ENCODE data around the gene UBE2F. TPM values are rescaled to one million over a fixed set of nuclear protein-coding genes. Genes with fewer than 3 reads are reported as not detected.
A peak's percentile ranks its signal among the peaks of the same experiment; 100 is the strongest.

Gene UBE2F
- total and polyA plus RNA-seq, 2 of the 13 experiments (the other 11 are each of a cell fraction or from before 2014, with no cell fraction given), result 35.4 to 73.1 TPM

DNA sequence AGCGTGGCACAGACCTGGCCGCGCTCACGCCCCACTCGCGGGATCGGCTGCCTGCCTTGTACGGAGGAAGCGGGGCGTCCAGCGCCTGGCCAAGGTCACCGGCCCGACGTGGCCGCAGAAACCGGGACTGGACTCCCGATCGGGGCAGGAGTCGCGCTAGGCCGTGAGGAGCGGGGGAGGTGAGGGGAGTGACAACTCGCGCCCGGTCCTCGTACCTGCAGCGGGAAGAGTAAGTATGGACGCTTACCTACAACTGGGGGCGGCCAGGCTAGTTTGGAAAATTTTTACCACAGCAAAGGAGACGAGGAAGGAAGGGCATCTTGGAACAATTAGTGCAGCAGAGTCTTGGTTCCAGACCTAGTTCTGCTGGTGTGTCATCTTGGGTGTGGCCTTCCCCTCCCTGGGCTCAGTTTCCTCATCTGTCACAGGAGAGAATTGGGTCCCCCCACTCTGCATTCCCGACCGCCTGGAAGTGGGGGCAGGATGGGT, 693 bp downstream of the UBE2F start (continued):
- TF ChIP-seq CBX1 (IDR thresholded peaks at IDR 0.05; ENCODE audit: low read depth) (no peak), XBP1 (CRISPR knock-in tag; IDR thresholded peaks at IDR 0.05) (0 out of 2 replicates have a peak, but pooled peaks have one; percentile 19), ATM (IDR thresholded peaks at IDR 0.05; ENCODE audit: borderline replicate concordance) (no peak), ZNF879 (CRISPR knock-in tag; IDR thresholded peaks at IDR 0.05) (0 out of 2 replicates have a peak, but pooled peaks have one; percentile 38), ZC3H13 (CRISPR knock-in tag; IDR thresholded peaks at IDR 0.05) (peak; percentile 50; the same call in 1 of the 2 replicates), ZNF296 (CRISPR knock-in tag; conservative IDR thresholded peaks at IDR 0.05) (0 out of 2 replicates have a peak, but pooled peaks have one; percentile 52), KLF13 (CRISPR knock-in tag; IDR thresholded peaks at IDR 0.05) (0 out of 2 replicates have a peak, but pooled peaks have one; percentile 71), ZFY (CRISPR knock-in tag; IDR thresholded peaks at IDR 0.05) (peak; percentile 82), ZNF547 (CRISPR knock-in tag; IDR thresholded peaks at IDR 0.05) (0 out of 2 replicates have a peak, but pooled peaks have one; percentile 33), CHD2 (IDR thresholded peaks at IDR 0.05; ENCODE audit: low read depth, low read length) (no peak), HDAC2 (CRISPR knock-in tag; IDR thresholded peaks at IDR 0.05) (peak; percentile 37; the same call in 1 of the 2 replicates), ZBTB7A (CRISPR knock-in tag; IDR thresholded peaks at IDR 0.05) (0 out of 2 replicates have a peak, but pooled peaks have one; percentile 37), ZFYVE20 (CRISPR knock-in tag; IDR thresholded peaks at IDR 0.05; ENCODE audit: borderline replicate concordance, low read depth) (peak; percentile 62; the same call in 1 of the 2 replicates), ZNF883 (CRISPR knock-in tag; IDR thresholded peaks at IDR 0.05; ENCODE audit: not compliant biosample characterization) (peak; percentile 37)
- TF ChIP-seq, protein P1, sequence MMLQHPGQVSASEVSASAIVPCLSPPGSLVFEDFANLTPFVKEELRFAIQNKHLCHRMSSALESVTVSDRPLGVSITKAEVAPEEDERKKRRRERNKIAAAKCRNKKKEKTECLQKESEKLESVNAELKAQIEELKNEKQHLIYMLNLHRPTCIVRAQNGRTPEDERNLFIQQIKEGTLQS (CRISPR knock-in tag; IDR thresholded peaks at IDR 0.05), result peak; percentile 31; the same call in 1 of the 2 replicates
- TF ChIP-seq, protein P2, sequence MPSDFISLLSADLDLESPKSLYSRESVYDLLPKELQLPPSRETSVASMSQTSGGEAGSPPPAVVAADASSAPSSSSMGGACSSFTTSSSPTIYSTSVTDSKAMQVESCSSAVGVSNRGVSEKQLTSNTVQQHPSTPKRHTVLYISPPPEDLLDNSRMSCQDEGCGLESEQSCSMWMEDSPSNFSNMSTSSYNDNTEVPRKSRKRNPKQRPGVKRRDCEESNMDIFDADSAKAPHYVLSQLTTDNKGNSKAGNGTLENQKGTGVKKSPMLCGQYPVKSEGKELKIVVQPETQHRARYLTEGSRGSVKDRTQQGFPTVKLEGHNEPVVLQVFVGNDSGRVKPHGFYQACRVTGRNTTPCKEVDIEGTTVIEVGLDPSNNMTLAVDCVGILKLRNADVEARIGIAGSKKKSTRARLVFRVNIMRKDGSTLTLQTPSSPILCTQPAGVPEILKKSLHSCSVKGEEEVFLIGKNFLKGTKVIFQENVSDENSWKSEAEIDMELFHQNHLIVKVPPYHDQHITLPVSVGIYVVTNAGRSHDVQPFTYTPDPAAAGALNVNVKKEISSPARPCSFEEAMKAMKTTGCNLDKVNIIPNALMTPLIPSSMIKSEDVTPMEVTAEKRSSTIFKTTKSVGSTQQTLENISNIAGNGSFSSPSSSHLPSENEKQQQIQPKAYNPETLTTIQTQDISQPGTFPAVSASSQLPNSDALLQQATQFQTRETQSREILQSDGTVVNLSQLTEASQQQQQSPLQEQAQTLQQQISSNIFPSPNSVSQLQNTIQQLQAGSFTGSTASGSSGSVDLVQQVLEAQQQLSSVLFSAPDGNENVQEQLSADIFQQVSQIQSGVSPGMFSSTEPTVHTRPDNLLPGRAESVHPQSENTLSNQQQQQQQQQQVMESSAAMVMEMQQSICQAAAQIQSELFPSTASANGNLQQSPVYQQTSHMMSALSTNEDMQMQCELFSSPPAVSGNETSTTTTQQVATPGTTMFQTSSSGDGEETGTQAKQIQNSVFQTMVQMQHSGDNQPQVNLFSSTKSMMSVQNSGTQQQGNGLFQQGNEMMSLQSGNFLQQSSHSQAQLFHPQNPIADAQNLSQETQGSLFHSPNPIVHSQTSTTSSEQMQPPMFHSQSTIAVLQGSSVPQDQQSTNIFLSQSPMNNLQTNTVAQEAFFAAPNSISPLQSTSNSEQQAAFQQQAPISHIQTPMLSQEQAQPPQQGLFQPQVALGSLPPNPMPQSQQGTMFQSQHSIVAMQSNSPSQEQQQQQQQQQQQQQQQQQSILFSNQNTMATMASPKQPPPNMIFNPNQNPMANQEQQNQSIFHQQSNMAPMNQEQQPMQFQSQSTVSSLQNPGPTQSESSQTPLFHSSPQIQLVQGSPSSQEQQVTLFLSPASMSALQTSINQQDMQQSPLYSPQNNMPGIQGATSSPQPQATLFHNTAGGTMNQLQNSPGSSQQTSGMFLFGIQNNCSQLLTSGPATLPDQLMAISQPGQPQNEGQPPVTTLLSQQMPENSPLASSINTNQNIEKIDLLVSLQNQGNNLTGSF (CRISPR knock-in tag; IDR thresholded peaks at IDR 0.05), result peak; percentile 15; the same call in 1 of the 2 replicates
- TF ChIP-seq, protein P3, sequence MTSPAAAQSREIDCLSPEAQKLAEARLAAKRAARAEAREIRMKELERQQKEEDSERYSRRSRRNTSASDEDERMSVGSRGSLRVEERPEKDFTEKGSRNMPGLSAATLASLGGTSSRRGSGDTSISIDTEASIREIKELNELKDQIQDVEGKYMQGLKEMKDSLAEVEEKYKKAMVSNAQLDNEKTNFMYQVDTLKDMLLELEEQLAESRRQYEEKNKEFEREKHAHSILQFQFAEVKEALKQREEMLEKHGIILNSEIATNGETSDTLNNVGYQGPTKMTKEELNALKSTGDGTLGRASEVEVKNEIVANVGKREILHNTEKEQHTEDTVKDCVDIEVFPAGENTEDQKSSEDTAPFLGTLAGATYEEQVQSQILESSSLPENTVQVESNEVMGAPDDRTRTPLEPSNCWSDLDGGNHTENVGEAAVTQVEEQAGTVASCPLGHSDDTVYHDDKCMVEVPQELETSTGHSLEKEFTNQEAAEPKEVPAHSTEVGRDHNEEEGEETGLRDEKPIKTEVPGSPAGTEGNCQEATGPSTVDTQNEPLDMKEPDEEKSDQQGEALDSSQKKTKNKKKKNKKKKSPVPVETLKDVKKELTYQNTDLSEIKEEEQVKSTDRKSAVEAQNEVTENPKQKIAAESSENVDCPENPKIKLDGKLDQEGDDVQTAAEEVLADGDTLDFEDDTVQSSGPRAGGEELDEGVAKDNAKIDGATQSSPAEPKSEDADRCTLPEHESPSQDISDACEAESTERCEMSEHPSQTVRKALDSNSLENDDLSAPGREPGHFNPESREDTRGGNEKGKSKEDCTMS (CRISPR knock-in tag; conservative IDR thresholded peaks at IDR 0.05), result no peak
- TF ChIP-seq, protein P4, sequence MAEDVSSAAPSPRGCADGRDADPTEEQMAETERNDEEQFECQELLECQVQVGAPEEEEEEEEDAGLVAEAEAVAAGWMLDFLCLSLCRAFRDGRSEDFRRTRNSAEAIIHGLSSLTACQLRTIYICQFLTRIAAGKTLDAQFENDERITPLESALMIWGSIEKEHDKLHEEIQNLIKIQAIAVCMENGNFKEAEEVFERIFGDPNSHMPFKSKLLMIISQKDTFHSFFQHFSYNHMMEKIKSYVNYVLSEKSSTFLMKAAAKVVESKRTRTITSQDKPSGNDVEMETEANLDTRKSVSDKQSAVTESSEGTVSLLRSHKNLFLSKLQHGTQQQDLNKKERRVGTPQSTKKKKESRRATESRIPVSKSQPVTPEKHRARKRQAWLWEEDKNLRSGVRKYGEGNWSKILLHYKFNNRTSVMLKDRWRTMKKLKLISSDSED (CRISPR knock-in tag; IDR thresholded peaks at IDR 0.05), result 0 out of 2 replicates have a peak, but pooled peaks have one; percentile 29
